HL-60 (cell line): ENCODE measurements around the gene EP400.

Source experiments
- DNase-seq, 2 experiments: peaks; one replicate each; pipeline ENCODE4 v3.0.0-alpha.2; 2010 to 2020; ENCODE audit warnings: low read depth in 1 of 2, low spot score in 1 of 2
- H3K27ac ChIP-seq: fragments of 250-450 bp; sonication (Bioruptor Pico); replicated peaks from 2 replicates; pipeline ENCODE4 v1.5.1; 2020; ENCODE audit warnings: mild to moderate bottlenecking, moderate library complexity
- H3K27me3 ChIP-seq: fragments of 250-450 bp; sonication (Bioruptor Pico); 2 replicates; pipeline ENCODE4 v1.5.1; 2021; ENCODE audit warnings: mild to moderate bottlenecking, moderate library complexity; ENCODE audit not compliant: insufficient read depth, poor library complexity, severe bottlenecking
- H3K4me3 ChIP-seq: replicated peaks from 2 replicates; pipeline ENCODE4 v1.5.1; 2011; ENCODE audit warnings: mild to moderate bottlenecking, control low read depth, low read length; ENCODE audit not compliant: insufficient read depth
- CTCF ChIP-seq: IDR thresholded peaks from one replicate; pipeline ENCODE4 v1.5.1; 2011; ENCODE audit warnings: low read length, control low read depth, inconsistent platforms; ENCODE audit not compliant: insufficient read depth
- GABPA ChIP-seq: IDR thresholded peaks from 2 replicates; pipeline ENCODE4 v1.6.1; 2012; ENCODE audit warnings: low read depth
- POLR2AphosphoS5 ChIP-seq: IDR thresholded peaks from 2 replicates; pipeline ENCODE4 v1.6.1; 2012; ENCODE audit warnings: low read depth
- REST ChIP-seq: IDR thresholded peaks from 2 replicates; pipeline ENCODE4 v1.6.1; 2012; ENCODE audit warnings: low read depth; ENCODE audit not compliant: insufficient replicate concordance
- SPI1 ChIP-seq: IDR thresholded peaks from 2 replicates; pipeline ENCODE4 v1.6.1; 2012; ENCODE audit warnings: low read depth, mild to moderate bottlenecking, borderline replicate concordance

The EP400 gene

GRCh38 chr12:132066345-132066685 lies 116.6 kb downstream of the EP400 start:
- no peak overlapping the region for H3K4me3 ChIP-seq
- no peaks in the 10 kb centered on the region for H3K27me3 ChIP-seq
- TF ChIP-seq SPI1, result peak; percentile 79; the same call in 1 of the 2 replicates
- TF ChIP-seq POLR2AphosphoS5, result no peak
- peak; percentile 69 to 80 for DNase-seq
- H3K27ac ChIP-seq, result no peak overlapping the region

- Histone ChIP-seq H3K27me3 (no peaks in the 10 kb centered on the region), H3K4me3 (no peak overlapping the region), H3K27ac (no peak overlapping the region)
- no peak for TF ChIP-seq POLR2AphosphoS5
- TF ChIP-seq CTCF, result no peak
- no peak for TF ChIP-seq REST
- TF ChIP-seq GABPA, result no peak
- no peak for TF ChIP-seq SPI1
- no peak for DNase-seq
Observed at GRCh38 chr12:132066749-132067148, 117.0 kb downstream of the EP400 start.

- Histone ChIP-seq H3K4me3 (no peak overlapping the region), H3K27ac (no peak overlapping the region), H3K27me3 (no peaks in the 10 kb centered on the region)
- DNase-seq, result no peak
- TF ChIP-seq POLR2AphosphoS5 (no peak), REST (no peak), CTCF (no peak), GABPA (no peak), SPI1 (no peak)
Observed at GRCh38 chr12:132067182-132067581, 117.4 kb downstream of the EP400 start.

- TF ChIP-seq GABPA (no peak), CTCF (no peak), POLR2AphosphoS5 (no peak), SPI1 (no peak), REST (no peak)
- Histone ChIP-seq H3K27me3 (no peaks in the 10 kb centered on the region), H3K27ac (no peak overlapping the region), H3K4me3 (no peak overlapping the region)
- no peak for DNase-seq
Observed at GRCh38 chr12:132068250-132068649, 118.5 kb downstream of the EP400 start.
